NCI-H82 treated with DMSO at 0.1 percent for 48 hours (cell line): ENCODE data around the gene DPRX.

Experiments
- DNase-seq: peaks from one replicate; lab custom pipeline; 2025; ENCODE audit not compliant: unreplicated experiment; lab: John Stamatoyannopoulos, UW

The DPRX gene, protein sequence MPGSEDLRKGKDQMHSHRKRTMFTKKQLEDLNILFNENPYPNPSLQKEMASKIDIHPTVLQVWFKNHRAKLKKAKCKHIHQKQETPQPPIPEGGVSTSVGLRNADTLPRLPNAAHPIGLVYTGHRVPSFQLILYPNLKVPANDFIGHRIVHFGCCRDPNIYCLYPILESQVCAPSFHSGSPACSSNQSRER

DNA sequence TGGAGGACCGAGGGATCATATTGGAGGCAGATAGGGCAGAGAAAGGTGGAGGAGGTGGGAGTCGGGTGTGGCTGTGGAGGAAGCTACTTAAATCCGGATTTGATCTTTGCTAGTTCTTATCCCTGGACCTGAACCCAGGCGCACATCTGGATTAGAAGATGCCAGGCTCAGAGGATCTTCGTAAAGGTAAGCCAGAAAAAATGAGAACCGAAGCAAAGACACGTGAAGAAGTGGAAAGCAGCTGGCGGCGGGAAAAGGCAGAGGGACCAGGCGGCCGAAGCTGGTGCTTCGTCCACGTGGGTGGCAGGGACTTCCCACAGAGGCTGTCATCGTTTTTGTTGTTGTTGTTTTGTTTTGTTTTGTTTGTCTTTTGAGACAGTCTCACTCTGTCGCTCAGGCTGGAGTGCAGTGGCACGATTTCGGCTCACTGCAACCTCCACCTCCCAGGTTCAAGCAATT lies at the start of gene DPRX:
Gene DPRX, plus strand, starts transcription at position 51 of the 459 bp plus-strand sequence. Its CDS starts 108 bp downstream, at position 159.
- no peak for DNase-seq

DNA sequence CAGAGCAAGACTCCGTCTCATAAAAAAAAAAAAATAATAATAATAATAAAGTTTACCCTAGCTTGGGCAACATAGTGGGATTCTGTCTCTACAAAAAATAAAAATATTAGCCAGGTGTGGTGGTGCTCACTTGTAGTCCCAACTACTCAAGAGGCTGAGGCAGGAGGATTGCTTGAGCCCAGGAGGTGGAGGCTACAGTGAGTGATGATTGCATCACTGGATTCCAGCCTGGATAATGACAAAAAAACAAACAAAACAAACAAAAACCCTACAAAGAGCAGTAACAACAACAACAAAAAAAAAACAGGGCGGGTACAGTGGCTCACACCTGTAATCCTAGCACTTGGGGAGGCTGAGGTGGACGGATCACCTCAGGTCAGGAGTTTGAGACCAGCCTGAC lies 48.6 kb upstream of the DPRX start:
- no peak for DNase-seq

DNA sequence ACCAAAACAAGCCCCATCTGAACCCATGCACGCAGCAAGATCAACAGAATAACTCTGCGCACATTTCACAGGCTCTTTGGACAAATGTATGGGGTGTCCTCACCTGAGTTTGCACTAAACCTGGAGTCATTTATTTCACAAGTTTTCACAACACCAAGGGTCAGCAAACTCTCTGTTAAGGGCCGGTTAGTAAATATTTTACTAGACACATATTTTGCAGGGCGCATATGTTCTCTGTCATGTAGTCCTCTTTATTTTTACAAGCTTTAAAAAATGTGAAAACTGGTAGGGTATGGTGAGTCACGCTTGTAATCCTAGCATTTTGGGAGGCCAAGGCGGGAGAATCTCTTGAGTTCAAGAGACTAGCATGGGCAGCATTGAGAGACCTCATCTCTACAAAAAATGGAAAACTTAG lies 45.5 kb upstream of the DPRX start:
- DNase-seq, result no peak

DNA sequence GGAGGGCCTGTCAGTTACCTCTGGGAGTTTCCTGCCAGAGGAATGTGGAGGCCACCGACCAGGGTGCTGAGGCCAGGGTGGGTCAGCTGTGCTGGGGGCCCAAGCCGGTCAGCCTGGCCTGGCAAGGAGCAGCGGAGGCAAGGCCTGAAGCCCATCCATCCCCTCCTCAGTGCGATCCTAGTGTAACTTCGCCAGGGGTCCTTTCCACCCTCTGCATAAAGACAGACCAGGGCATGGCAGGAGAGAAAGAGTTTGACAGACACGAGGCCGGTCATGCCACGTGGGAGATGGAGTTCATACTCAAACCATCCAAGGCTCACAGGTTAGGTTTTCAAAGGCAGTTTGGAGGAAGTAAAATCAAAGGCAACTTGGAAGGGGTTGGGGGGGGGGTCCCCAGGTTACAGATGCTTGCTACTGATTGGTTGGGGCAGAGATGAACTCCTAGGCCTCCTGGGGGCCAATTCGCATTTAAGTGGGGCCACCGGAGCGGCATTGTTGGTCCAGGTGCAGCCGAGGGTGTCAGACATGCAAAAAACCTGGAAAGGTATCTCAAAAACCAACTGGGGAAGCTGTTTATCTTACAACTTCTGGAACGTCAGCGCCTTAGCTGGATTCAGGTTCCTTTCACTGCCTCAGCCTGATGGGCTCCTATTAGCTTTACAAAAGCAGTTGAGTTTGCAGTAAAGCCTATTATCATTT lies 36.8 kb upstream of the DPRX start:
- DNase-seq, result no peak

DNA sequence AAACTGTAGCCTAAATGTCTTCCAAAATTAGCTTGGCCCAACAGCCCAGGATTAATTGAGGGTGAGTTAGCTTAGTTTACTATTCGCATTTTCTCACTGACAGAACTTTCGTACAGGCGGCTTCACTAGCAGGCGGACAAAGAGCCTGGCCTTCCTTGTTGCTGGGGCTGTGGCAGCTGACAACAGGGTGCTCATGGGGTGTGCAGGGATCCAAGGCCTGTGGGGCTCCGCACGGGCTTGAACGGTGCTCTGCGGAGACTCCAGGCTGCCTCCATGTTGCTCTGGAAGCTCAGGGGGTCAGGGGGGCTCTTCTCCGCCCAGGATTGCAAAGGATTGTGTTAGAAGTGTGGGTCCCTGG lies 36.3 kb upstream of the DPRX start:
- no peak for DNase-seq

DNA sequence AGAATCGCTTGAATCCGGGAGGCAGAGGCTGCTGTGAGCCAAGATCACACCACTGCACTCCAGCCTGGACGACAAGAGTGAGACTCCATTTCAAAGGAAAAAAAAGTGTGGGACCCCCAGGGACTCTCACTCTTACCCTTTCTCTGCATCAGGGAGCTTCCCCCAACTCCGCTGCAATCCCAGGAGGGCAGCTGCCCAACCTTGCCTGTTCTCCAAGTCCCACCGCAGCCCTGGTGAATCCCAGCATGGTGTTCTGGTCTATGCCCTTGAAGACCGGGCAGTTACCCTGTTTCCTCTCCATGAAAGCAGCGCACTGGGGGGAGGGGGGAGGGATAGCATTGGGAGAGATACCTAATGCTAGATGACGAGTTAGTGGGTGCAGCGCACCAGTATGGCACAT lies 35.7 kb upstream of the DPRX start:
- no peak for DNase-seq

DNA sequence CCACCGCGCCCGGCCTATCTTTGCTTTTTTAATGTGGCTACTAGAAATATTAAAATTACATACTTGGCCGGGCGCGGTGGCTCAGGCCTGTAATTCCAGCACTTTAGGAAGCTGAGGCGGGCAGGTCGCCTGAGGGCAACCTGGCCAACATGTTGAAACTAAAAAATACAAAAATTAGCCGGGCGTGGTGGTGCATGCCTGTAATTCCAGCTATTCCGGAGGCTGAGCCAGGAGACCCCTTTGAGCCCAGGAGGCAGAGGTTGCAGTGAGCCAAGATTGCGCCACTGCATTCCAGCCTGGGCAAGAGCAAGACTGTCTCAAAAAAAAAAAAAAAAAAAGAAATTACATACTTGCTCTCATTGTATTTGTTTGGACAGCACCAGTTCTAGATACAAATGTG lies 34.8 kb upstream of the DPRX start:
- no peak for DNase-seq

DNA sequence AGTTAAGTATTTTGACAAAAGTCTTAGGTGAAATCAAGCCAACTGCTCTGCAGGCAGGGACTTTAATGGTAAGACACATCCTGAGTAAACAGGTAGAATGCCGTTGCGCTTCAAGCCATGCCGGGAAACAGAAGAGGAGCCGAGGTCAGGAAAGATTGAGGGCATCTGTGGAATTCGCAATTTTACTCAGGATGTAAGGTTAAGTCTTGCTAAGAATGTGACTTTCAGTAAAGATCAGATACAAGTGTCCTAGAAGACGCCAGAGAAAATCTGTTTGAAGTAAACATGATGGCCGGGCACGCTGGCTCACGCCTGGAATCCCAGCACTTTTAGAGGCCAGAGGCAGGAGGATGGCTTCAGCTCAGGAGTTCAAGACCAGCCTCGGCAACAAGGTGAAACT lies 33.4 kb upstream of the DPRX start:
- no peak for DNase-seq

DNA sequence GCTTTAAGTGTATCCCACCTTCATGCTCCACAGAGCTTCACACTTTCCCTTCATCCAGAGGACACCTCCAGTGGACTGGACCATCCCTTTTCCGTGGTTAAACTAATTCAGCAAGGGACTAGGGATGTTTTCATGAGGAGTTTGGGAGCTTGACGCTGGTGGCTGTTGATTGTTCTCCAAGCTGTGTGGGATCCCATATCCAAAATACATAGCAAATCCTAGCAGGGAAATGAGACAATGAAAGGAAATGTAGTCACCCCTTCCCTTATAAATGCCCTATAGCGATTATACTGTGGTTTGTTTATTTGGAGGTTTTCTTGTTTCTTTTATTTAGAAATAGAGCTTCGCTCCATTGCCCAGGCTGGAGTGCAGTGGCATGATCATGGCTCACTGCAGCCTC lies 31.6 kb upstream of the DPRX start:
- no peak for DNase-seq

DNA sequence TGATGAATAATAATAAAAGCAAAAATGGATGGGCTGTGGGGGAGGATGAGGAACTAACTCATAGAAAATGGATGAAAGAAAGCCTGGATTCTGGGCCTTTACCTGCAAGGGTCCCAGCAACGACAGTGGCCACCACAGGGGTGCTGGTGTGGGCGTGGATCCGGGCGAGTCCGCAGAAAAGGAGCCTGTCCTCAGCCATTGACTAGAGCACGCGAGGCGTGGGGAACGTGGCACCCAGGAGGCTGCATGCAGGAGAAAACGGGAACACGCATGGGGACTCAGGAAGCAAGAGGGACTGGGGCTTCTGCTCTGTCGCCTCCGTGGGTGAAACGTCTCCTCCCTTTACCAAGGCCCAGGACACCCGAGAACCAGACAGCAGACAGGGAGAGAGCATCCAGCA lies 25.8 kb upstream of the DPRX start:
- DNase-seq, result no peak

DNA sequence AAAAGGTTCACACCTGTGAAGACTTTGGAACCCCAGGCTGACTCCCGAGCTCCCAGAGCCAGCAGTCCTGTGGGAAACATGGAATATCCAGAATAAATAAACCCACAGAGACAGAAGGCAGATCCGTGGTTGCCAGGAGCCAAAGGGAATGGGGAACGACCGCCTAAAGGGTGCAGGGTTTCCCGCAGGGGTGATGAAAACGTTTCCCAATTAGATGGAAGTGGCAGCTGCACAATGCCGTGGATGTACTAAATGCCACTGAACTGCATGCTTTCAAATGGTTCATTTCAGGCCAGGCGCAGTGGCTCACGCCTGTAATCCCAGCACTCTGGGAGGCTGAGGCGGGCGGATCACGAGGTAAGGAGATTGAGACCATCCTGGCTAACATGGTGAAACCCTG lies 23.4 kb upstream of the DPRX start:
- DNase-seq, result no peak

DNA sequence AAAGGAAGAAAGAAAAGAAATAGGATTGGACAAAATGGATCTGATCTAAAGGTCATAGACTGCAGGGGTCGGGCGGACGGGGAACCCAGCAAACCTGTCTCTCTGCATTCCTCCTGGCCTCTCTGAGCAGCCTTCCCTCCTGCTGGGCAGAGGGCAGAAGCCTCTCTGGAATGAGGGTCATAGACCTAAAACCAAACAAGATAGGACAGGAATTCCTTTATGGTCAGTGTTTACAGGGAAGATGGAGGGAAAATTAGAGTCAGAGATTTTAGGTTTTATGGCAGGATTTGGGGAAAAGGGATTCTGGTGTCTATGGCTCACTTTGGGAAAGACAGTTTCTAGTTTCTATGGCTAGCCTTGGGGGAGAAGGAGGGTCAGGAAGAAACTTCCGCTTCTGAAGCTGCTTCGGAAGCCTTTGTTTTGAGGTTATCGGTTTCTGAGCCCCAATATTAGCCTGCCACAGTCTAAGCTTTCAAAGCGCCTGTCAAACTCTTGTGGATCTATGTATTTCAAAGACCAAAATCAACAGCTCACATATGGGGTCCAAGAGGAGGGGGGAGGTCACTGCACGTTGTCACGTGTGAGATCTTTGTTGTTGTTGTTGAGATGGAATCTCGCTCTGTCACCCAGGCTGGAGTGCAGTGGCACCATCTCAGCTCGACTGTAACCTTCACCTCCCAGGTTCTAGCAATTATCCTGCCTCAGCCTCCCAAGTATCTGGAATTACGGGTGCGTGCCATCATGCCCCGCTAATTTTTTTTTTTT lies 18.9 kb upstream of the DPRX start:
- no peak for DNase-seq

DNA sequence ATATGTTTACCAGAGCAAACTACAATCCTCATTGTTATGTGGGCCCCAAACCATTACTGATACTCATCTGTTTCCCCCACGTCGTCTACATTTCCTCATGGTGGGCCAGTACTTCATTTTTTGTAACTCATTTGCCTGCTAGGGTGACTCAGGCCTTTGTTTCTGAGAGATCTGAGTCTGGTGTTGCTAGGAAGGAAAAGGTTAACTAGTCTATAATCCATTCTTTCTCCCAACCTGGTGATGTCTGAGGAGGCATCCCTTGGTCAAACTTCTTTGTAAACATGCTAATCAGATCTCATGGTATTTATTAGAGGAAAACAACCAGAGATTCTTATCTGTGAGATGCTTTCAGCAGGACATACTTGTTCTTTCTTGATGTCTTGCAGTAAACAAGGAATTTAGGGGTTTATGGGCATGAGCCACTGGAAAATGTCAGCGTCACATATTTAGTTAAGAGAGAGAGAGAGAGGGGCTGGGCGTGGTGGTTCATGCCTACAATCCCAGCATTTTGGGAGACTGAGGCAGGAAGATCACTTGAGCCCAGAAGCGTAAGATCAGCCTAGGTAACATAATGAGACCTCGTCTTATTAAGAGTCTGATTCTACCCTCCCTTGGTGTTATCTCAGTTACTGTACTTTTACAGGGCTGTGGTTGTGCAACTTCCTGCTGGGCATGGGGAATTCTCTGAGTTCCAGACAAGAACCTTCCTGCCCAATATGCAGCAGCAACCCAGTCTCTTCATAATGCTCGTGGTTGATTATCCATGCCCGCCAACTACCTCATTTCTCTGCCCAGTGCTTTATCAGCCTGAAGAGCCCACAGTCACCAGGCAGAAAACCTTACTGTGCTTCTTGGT lies 9.7 kb upstream of the DPRX start:
- DNase-seq, result no peak

DNA sequence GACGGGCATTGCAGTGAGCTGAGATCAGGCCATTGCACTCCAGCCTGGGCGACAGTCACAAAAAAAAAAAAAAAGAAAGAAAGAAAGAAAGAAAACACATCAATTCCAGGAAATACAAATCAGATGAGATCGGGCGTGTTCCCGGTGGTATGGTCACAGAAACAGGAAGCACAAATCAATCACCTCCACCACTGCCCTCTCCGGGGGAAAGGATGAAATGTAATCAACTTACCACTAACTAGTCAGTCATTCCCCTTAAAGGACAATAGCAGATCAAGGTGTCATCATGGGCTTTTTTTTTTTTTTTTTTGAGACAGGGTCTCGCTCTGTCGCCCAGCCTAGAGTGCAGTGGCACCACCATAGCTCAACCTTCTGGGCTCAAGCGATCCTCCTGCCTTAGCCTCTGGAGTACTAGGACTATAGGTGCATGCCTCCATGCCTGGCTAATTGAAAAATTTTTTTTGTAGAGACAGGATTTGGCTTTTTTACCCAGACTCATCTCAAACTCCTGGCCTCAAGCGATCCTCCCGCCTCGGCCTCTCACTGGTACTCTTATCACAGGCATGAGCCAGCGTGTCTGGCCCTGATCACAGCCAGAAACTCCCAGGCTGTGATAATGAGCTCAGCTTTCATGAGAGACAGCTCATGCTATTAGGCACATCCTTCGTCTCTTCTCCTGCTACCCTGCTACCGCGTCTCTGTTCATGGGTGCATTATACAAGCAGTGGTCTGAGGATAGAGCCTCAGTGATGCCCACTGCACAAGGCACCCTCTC lies 6.8 kb upstream of the DPRX start:
- no peak for DNase-seq

DNA sequence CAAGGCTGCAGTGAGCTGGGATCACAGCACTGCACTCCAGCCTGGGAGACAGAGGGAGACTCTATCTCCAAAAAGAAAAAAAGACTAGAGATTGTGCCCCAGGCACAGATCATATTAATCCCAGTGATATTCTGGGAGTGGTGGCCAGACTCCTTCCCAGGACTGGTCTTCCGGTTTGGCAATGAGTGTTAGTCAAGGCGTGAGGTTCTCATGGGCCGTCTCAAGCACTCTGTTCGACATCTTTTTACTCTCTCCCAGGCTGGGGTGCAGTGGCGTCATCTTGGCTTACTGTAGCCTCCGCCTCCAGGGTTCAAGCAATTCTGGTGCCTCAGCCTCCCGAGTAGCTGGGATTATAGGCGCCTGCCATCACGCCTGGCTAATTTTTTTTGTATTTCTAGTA lies 5.3 kb upstream of the DPRX start:
- no peak for DNase-seq

DNA sequence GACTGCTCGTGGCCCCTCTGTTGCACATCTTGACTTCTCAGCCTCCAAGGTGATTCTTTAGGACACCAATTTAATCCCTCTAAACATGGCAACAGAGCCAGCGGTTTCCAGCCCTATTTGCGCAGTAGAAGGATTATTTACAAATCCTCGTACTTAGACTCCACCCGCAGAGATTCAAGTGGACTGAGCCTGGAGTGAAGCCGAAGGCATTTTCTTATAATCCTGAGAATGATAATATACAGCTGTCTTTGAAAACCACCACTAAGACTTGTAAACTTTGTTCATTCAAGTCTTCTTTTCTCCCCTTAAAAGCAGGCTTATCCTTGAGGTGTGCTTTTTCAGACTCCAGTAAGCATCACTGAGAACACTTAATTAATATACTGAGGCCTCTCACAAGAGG lies 4.8 kb upstream of the DPRX start:
- DNase-seq, result no peak

DNA sequence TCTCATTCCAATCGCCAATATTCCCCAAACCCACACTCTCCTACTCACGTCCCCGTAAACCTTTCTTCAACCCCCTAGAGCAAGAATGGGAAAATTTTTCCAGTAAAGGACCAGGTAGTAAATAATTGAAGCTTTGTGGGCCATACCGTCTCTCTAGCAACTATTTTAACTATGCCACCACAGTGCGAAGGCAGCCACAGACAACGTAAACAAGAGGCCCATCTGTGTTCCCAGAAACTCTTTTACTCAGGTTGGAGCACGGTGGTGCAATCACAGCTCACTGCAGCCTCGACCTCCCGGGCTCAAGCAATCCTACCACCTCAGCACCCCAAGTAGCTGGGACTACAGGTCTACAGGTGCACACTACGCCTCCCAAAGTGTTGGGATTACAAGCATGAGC lies 3.0 kb downstream of the DPRX start:
- DNase-seq, result no peak

DNA sequence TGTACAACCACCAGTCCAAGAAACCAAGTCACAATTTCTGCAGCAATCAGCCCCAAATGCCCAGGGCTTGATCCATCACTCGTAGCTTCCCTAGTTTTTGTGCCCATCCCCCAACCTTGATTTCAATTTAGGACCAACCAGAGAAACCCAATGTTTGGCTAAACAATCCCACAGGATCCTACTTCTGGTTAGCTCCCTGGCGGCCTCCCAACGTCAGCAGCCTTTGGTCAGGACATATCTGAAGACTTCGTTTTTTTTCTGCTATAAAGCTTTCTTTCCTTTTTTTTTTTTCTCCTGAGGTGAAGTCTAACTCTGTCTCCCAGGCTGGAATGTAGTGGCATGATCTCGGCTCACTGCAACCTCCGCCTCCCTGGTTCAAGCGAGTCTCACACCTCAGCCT lies 7.7 kb downstream of the DPRX start:
- no peak for DNase-seq

DNA sequence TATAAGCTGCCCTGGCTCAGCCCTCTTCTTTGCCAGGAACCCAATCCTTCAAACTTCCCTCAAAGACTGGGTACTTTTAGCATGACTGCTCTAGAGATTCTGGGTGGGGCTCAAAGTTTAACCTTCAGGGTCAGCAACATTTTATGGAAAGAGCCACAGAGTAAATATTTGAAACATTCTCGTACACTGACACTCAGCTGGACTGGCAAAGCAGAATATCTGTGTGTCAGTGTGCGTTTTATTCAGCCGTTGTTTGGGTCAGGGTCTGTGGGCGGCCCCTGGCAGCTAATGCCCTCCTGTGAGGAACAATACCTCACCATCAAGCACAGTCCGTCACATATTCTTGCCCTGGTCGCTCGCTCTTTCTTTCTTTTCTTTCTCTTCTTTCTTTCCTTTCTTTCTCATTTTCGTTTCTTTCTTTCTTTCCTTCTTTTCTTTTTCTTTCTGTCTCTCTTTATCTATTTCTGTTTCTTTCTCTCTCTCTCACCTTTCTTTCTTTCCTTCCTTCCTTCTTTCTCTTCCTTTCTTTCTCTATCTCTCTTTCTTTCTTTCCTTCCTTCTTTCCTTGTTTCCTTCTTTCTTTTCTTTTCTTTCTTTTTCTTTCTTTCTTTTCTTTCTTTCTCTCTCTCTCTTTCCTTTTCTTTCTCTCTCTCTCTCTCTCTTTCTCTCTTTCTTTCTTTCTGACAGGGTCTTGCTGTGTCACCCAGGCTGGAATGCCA lies 10.7 kb downstream of the DPRX start:
- no peak for DNase-seq
